ENCODE data around the gene RNF43.

RNF43 gene

DNA sequence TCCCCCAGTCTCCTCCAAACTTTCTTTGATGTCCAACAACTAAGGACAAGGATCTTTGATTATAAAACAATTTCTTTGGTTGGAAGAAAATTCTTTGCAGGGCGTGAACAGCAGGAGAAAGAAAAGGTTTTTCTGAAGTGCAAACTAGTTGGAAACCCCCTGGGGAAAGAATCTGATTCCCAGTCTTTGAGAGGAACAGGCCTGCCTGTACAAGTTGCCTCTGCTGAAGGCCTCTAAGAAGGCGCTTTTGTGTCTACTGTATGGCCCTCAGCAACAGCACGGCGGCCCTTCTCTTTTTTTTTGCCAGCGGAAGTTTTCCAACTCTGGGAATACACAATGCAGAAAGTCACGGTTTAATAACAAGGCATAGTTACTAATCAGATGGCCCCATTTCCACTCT is 14.0 kb downstream of the RNF43 start:
- H3K27ac ChIP-seq: no peak overlapping the region
- no peak for TF ChIP-seq CTCF (conservative IDR thresholded peaks at IDR 0.05)

DNA sequence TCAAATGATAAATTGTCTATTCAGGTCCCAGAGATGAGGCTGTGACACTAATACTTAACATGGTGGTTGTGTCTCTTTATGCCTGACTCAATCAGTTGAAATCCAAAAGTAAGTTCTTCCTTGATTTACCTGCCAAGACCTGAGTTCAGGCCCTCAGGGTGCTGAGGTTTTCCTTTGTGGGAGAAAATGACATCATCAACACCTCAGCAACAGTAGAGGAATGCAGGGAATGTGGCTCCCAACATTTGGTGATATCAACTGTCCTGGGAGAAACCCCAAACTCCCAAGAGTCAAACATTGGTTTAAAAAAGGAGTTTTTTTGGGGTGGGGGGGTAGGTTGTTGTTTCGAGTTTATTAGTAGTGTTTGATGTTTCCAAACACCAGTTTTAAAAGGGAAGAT is 14.7 kb downstream of the RNF43 start:
- no peak for TF ChIP-seq CTCF (conservative IDR thresholded peaks at IDR 0.05)
- no peak overlapping the region for H3K27ac ChIP-seq

- TF ChIP-seq CTCF (conservative IDR thresholded peaks at IDR 0.05): no peak
- H3K27ac ChIP-seq: peak overlapping the region; percentile 64
Observed at GRCh38 chr17:58402047-58402446, 15.3 kb downstream of the RNF43 start.

GRCh38 chr17:58401287-58401686 is 16.0 kb downstream of the RNF43 start:
- TF ChIP-seq CTCF (conservative IDR thresholded peaks at IDR 0.05): no peak
- peak overlapping the region; percentile 64 for H3K27ac ChIP-seq

DNA sequence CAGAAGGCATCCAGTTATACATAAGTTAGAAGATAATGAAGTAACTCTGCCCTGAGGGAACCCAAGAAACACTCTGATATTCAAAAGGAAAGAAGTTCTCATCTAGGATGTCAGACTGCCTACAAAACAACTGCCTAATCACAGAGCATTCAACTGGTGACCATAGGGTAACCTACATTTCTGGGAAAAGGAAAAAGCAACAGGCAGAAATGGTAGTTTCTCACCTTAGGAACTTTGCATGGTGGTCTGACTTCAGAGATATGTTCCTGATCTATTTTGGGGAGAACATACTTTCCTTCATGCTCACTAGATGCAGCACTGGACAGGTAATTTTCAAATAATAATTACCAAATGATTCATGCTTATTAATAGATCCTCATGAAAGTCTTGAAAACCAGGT is 16.5 kb downstream of the RNF43 start:
- TF ChIP-seq CTCF (conservative IDR thresholded peaks at IDR 0.05): no peak
- H3K27ac ChIP-seq: peak overlapping the region; percentile 64

DNA sequence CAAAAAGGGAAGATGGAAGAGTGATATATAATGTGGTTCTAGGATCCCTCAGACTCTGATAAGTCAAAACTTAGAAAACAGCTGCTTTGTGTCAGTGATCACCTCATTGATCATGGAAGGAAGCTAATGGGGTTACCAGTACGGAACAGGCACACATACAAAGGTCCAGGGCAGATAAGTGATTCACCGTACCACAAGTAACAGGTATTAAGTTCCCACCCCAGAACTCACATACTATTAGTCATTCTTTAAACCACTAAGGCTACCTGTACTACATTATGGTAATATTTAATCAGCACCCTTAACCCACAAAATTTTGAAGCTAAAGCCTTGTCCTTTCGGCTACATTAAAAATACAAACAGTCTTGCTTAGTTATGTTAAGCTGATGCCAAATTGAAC is 17.4 kb downstream of the RNF43 start:
- H3K27ac ChIP-seq: peak overlapping the region; percentile 64
- no peak for TF ChIP-seq CTCF (conservative IDR thresholded peaks at IDR 0.05)

DNA sequence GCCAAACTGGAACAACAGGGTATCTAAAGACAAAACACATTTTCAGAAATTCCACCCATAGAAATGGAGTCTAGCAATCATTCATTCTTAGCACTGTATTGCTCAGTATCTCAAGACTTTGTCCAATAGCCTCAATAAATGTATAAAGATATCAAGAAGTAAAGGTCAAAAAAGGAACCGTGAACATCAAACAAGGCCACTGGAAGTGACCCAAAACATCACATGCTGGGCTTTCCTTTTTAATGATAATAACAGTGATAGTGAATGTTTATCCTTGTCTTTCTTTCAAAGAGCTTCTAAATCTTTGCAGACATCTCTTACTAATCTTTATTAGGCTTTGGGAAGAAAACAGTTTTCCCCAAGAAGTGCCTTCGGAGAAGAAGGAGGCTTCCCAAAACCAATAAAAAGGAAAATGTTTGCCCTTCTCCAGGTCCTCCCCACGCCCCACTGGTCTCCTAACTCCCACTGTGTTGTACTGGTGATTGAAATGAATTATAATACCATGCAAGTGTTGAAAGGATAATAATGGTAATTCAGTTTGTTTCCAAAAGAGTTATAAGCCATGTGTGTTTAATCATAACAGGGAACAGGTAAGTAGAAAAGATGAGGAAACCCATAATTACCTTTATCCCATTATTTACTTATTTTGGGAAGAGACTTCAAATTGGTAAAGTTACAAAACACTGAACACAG is 18.6 kb downstream of the RNF43 start:
- H3K27ac ChIP-seq: peak overlapping the region; percentile 64
- TF ChIP-seq CTCF (conservative IDR thresholded peaks at IDR 0.05): no peak

GRCh38 chr17:58397421-58397820 is 19.9 kb downstream of the RNF43 start:
- peak overlapping the region; percentile 64 for H3K27ac ChIP-seq
